ENCODE results near the gene MYOCD. TPM values are rescaled to one million over a fixed set of nuclear protein-coding genes. Genes with fewer than 3 reads are reported as not detected.

The MYOCD gene, protein sequence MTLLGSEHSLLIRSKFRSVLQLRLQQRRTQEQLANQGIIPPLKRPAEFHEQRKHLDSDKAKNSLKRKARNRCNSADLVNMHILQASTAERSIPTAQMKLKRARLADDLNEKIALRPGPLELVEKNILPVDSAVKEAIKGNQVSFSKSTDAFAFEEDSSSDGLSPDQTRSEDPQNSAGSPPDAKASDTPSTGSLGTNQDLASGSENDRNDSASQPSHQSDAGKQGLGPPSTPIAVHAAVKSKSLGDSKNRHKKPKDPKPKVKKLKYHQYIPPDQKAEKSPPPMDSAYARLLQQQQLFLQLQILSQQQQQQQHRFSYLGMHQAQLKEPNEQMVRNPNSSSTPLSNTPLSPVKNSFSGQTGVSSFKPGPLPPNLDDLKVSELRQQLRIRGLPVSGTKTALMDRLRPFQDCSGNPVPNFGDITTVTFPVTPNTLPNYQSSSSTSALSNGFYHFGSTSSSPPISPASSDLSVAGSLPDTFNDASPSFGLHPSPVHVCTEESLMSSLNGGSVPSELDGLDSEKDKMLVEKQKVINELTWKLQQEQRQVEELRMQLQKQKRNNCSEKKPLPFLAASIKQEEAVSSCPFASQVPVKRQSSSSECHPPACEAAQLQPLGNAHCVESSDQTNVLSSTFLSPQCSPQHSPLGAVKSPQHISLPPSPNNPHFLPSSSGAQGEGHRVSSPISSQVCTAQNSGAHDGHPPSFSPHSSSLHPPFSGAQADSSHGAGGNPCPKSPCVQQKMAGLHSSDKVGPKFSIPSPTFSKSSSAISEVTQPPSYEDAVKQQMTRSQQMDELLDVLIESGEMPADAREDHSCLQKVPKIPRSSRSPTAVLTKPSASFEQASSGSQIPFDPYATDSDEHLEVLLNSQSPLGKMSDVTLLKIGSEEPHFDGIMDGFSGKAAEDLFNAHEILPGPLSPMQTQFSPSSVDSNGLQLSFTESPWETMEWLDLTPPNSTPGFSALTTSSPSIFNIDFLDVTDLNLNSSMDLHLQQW
- total RNA-seq, result under 0.01 and 0.58 TPM in 2 replicates

DNA sequence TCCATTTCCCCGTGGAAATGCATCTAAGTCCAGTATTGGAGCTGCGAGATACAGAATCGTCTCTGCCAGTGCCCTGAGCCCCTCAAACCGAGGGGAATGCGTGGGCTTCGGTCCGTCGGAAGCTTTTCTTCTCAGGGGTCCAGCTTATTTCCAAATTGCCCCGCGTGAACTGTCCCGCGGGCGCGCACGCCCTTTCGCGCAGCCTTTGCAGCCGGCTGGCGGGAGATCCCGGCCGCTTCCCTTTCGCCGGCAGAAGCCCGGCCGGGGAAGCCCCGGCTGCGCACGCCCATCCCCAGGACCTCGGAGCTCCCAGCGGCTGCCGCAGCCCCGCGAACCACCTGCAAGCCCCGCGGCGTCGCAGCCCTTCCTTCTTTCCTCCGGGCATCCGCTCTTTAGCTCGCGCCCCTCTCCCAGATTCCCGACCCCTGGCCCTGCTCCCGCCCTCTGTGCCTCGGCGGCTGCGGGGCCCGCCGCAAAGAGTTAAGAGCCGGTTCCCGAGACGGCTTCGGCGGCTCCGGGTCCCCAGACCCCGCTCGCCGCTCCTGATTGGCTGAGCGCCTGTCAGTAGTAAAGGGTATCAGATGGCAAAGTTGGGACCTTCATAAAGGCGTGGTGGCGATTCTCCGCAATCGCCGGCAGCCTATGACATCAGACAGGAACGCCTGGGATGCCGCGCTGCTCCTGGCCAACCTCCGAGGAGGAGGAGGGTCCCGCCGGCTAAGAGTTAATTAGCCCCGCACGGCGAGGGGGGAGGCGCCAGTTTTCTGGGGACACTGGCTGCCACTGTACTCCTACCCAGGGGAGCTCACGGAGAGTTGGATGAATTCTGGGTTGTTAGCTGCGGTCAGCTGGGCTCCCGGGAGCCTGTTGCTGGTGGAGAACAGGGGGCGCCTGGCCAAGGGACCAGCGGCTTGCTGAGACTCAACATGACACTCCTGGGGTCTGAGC lies at the start of gene MYOCD:
Gene MYOCD (plus strand): TSS at position 628 of the 948 bp plus-strand sequence. CDS start 299 bp downstream, at position 927.

DNA sequence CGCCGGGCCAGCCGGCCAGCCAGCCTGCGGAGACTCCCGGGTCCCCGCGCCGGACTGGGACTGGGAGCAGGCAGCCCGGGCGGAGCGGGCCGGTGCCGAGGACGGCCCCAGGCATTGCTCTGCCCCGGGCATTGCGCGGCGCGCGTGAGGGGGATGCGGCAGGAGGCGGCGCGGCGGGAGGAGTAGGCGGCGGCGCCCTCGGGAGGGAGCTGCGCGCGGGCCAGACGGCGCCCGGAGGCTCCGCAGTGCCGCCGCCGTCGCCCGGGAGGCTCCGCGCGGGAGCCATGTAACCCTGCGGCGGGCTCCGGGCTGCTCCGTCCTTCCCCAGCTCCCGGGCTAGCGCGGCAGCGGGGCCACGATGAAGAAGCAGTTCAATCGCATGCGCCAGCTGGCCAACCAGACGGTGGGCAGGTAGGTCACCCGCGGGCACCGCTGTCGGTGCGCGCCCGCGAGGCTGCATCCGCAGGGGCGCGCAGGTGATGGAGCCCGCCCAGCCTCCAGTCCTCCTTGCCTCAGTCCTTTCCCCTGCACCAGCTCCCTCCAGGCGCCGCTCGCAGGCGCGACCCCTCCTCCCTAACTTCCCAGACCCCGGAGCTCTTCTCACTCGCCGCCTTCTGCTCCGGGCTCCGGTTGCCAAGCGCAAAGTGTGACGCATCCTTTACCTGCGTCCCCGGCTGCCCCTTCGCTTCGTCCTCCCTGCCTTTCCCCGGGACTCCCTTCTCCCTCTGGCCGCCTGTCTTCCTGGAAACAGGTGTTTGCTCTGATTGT lies 124.0 kb downstream of the MYOCD start, which contains the start of gene ARHGAP44:
Gene ARHGAP44 (plus strand): TSS at position 18 of the 768 bp plus-strand sequence. CDS start 341 bp downstream, at position 359.

Other genes starting within 250 kb of the MYOCD start
- gene ARHGAP44, start 123.6 kb downstream of the MYOCD start, total RNA-seq, result under 0.01 and 0.18 TPM in 2 replicates